Transverse colon (tissue), 4 donors: Measurements from ENCODE around the gene ADGB.

Experiments
- POLR2A ChIP-seq: fragments of 450-650 bp; IDR thresholded peaks from one replicate; pipeline ENCODE4 v1.6.1; 2016; ENCODE audit warnings: antibody characterized with exemption, mild to moderate bottlenecking, moderate library complexity
- POLR2AphosphoS5 ChIP-seq, 3 donors: sonication (generic); formaldehyde crosslinking; IDR thresholded peaks; one replicate each; pipeline ENCODE4 v1.6.1; 2016; ENCODE audit warnings: antibody characterized with exemption in 3 of 3
- TF ChIP-seq, protein P1 (sequence below), 5 experiments: fragments of 200-600 bp in 3 of 5; fragments of 450-650 bp in 2 of 5; sonication (generic) in 3 of 5; IDR thresholded peaks; 1 replicate in 2 of 5; 2 replicates in 3 of 5; pipeline ENCODE4 v1.5.1; 2016 to 2017; ENCODE audit warnings: antibody characterized with exemption in 5 of 5, inconsistent platforms in 3 of 5, mild to moderate bottlenecking in 2 of 5, moderate library complexity in 1 of 5

GRCh38 chr6:146859795-146860495, 261.2 kb downstream of the ADGB start:
- TF ChIP-seq POLR2AphosphoS5 (IDR thresholded peaks at IDR 0.05) (no peak), POLR2A (no peak)
- TF ChIP-seq, protein P1, sequence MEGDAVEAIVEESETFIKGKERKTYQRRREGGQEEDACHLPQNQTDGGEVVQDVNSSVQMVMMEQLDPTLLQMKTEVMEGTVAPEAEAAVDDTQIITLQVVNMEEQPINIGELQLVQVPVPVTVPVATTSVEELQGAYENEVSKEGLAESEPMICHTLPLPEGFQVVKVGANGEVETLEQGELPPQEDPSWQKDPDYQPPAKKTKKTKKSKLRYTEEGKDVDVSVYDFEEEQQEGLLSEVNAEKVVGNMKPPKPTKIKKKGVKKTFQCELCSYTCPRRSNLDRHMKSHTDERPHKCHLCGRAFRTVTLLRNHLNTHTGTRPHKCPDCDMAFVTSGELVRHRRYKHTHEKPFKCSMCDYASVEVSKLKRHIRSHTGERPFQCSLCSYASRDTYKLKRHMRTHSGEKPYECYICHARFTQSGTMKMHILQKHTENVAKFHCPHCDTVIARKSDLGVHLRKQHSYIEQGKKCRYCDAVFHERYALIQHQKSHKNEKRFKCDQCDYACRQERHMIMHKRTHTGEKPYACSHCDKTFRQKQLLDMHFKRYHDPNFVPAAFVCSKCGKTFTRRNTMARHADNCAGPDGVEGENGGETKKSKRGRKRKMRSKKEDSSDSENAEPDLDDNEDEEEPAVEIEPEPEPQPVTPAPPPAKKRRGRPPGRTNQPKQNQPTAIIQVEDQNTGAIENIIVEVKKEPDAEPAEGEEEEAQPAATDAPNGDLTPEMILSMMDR (IDR thresholded peaks at IDR 0.05), result no peak
